Gastrocnemius medialis (tissue), 4 donors: ENCODE measurements around the gene GALNT9.

Experiments
- POLR2A ChIP-seq, 2 donors: fragments of 450-650 bp; IDR thresholded peaks; one replicate each; pipeline ENCODE4 v1.6.1; 2017; ENCODE audit warnings: antibody characterized with exemption in 2 of 2, mild to moderate bottlenecking in 2 of 2, moderate library complexity in 2 of 2
- TF ChIP-seq, protein P1 (sequence below), 5 experiments: fragments of 450-650 bp in 3 of 5; fragments of 200-600 bp in 2 of 5; sonication (generic) in 2 of 5; IDR thresholded peaks in 4 of 5; conservative IDR thresholded peaks in 1 of 5; 1 replicate in 4 of 5; 2 replicates in 1 of 5; pipeline ENCODE4 v1.5.1; 2016 to 2019; ENCODE audit warnings: antibody characterized with exemption in 5 of 5, mild to moderate bottlenecking in 3 of 5, moderate library complexity in 3 of 5

DNA sequence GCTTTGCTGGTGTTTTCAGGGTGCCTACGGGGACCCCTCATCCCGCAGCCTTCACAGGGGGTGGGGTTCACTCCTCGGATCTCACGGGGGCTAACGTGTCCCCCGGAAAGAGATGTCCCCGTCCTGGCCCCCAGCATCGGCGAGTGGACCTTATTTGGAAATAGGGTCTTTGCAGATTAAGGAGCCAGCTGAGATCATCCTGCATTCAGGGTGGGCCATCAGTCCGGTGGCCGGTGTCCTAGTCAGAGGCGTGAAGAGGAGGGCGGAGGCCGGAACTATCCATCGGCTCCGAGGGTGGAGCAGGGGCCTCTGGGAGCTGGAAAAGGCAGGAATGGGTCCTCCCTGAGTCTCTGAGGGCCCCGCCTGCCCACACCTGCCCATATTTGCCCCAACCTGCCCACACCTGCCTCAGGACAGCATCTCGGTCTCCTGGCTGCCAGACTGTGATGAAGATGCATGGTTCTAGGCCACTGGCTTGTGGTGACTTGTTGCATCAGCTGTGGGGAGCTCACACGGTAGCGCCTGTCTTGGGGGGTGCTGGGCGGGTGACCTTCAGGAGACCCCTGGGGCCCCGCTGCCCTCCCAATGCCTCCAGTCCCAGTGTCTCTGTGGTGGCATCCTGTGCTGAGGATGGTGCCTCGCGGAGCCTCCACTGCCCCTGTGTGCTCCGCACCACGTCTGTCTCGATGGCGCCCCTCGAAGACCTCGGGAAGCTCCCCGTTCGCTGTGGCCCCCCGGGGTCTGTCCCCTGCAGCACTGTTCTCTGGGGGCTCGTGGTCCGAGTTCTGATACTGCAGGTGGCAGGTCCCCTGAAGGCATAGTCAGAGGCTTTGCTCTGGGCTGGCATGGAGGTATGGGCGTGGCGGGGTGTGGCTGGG, 170.5 kb downstream of the GALNT9 start:
- TF ChIP-seq, protein P1, sequence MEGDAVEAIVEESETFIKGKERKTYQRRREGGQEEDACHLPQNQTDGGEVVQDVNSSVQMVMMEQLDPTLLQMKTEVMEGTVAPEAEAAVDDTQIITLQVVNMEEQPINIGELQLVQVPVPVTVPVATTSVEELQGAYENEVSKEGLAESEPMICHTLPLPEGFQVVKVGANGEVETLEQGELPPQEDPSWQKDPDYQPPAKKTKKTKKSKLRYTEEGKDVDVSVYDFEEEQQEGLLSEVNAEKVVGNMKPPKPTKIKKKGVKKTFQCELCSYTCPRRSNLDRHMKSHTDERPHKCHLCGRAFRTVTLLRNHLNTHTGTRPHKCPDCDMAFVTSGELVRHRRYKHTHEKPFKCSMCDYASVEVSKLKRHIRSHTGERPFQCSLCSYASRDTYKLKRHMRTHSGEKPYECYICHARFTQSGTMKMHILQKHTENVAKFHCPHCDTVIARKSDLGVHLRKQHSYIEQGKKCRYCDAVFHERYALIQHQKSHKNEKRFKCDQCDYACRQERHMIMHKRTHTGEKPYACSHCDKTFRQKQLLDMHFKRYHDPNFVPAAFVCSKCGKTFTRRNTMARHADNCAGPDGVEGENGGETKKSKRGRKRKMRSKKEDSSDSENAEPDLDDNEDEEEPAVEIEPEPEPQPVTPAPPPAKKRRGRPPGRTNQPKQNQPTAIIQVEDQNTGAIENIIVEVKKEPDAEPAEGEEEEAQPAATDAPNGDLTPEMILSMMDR (IDR thresholded peaks at IDR 0.05 in 4 of 5, conservative IDR thresholded peaks at IDR 0.05 in 1 of 5) = no peak
- TF ChIP-seq POLR2A (IDR thresholded peaks at IDR 0.05) = no peak
